GM21576 (cell line): Measurements from ENCODE around the gene MUC20.
"Not testable (repeated sequence)": the region's sequence is repeated elsewhere in the genome, so short reads cannot be mapped to it uniquely, and the experiment has no call there.

Experiments used
- ATAC-seq: cut with Tn5 transposase; IDR thresholded peaks from one replicate; pipeline ENCODE4 v1.9.1; 2021; ENCODE audit warnings: mild to moderate bottlenecking, moderate library complexity; ENCODE audit not compliant: unreplicated experiment

Gene MUC20

GRCh38 chr3:195728789-195729188 lies 8.0 kb downstream of the MUC20 start:
- not testable (repeated sequence) for ATAC-seq

GRCh38 chr3:195729476-195730251 lies 8.9 kb downstream of the MUC20 start:
- ATAC-seq = no peak

- no peak for ATAC-seq
Measured at GRCh38 chr3:195731356-195731905, 10.7 kb downstream of the MUC20 start.

- ATAC-seq = no peak
Measured at GRCh38 chr3:195732940-195733339, 12.2 kb downstream of the MUC20 start.

- ATAC-seq = no peak
Measured at GRCh38 chr3:195735036-195735695, 14.4 kb downstream of the MUC20 start.

- ATAC-seq = no peak
Measured at GRCh38 chr3:195736866-195737490, 16.2 kb downstream of the MUC20 start.

GRCh38 chr3:195737782-195738181 lies 17.0 kb downstream of the MUC20 start:
- not testable (repeated sequence) for ATAC-seq

GRCh38 chr3:195738274-195739044 lies 17.7 kb downstream of the MUC20 start:
- no peak for ATAC-seq

GRCh38 chr3:195739561-195740111 lies 18.9 kb downstream of the MUC20 start:
- ATAC-seq = no peak

- ATAC-seq = no peak
Measured at GRCh38 chr3:195744437-195744836, 23.7 kb downstream of the MUC20 start.

- no peak for ATAC-seq
Measured at GRCh38 chr3:195746346-195746745, 25.6 kb downstream of the MUC20 start.

- ATAC-seq = no peak
Measured at GRCh38 chr3:195746751-195747150, 26.0 kb downstream of the MUC20 start.

- ATAC-seq = no peak
Measured at GRCh38 chr3:195748661-195749060, 27.9 kb downstream of the MUC20 start.

- ATAC-seq = not testable (repeated sequence)
Measured at GRCh38 chr3:195749101-195749500, 28.3 kb downstream of the MUC20 start.

- ATAC-seq = no peak
Measured at GRCh38 chr3:195750797-195751520, 30.2 kb downstream of the MUC20 start.

GRCh38 chr3:195751560-195751959 lies 30.8 kb downstream of the MUC20 start:
- ATAC-seq = no peak

GRCh38 chr3:195752066-195752465 lies 31.3 kb downstream of the MUC20 start:
- no peak for ATAC-seq

- no peak for ATAC-seq
Measured at GRCh38 chr3:195752546-195753331, 32.0 kb downstream of the MUC20 start.

- ATAC-seq = no peak
Measured at GRCh38 chr3:195753581-195753980, 32.8 kb downstream of the MUC20 start.
